ENCODE data around the gene MED8.

GRCh38 chr1:43358746-43359693, 30.6 kb downstream of the MED8 start, which contains the start of gene CDC20:
- TF ChIP-seq CTCF (conservative IDR thresholded peaks at IDR 0.05 in 1 of 2, IDR thresholded peaks at IDR 0.05 in 1 of 2; ENCODE audit: low read depth in 1 of 2, low read length in 2 of 2) (no peak), EZH2 (IDR thresholded peaks at IDR 0.05; ENCODE audit: low read length, missing control alignments) (no peak)
